CD4-positive, alpha-beta memory T cell (primary cell): ENCODE measurements around the gene MFSD11. TPM values are rescaled to one million over a fixed set of nuclear protein-coding genes. Genes with fewer than 3 reads are reported as not detected.
A peak's percentile ranks its signal among the peaks of the same experiment; 100 is the strongest.

ENCODE experiments used
- CTCF ChIA-PET: fragments of 350-600 bp; sonication (Branson Sonifier 250); formaldehyde crosslinking; loops from one replicate; lab custom pipeline; 2021; ENCODE audit warnings: inconsistent platforms; ENCODE audit not compliant: partially characterized antibody; lab: Charles Lee
- POLR2A ChIA-PET: fragments of 350-600 bp; sonication (Branson Sonifier 250); formaldehyde crosslinking; loops from one replicate; lab custom pipeline; 2021; ENCODE audit not compliant: partially characterized antibody; lab: Charles Lee
- DNase-seq, 5 donors: peaks; one replicate each; pipeline versions ENCODE4 v3.0.0 to v3.0.0-alpha.2; 2020 to 2022; ENCODE audit warnings: mixed read lengths in 1 of 5
- H3K27ac ChIP-seq: one replicate; pipeline ENCODE4 v1.7.0; 2013; ENCODE audit warnings: low read depth, low read length
- H3K27me3 ChIP-seq: 2 replicates; pipeline ENCODE4 v1.7.0; 2013; ENCODE audit warnings: mild to moderate bottlenecking, low read length, moderate library complexity; ENCODE audit not compliant: insufficient read depth
- H3K36me3 ChIP-seq: 2 replicates; pipeline ENCODE4 v1.7.0; 2013; ENCODE audit warnings: mild to moderate bottlenecking, low read length, moderate library complexity; ENCODE audit not compliant: insufficient read depth
- H3K4me1 ChIP-seq: 2 replicates; pipeline ENCODE4 v1.7.0; 2013; ENCODE audit warnings: mild to moderate bottlenecking, low read length, moderate library complexity; ENCODE audit not compliant: insufficient read depth
- H3K4me3 ChIP-seq, 2 donors: one replicate each; pipeline ENCODE4 v1.7.0; 2013; ENCODE audit warnings: low read length in 2 of 2, mild to moderate bottlenecking in 1 of 2
- H3K9me3 ChIP-seq, 2 donors: one replicate each; pipeline ENCODE4 v1.7.0; 2013; ENCODE audit warnings: low read length in 2 of 2, control low read depth in 1 of 2; ENCODE audit not compliant: control insufficient read depth in 1 of 2
- H3K27ac Mint-ChIP-seq, 7 donors: one replicate each; pipeline ENCODE4 v1.8.0; 2020 to 2021; ENCODE audit warnings: mixed read lengths in 7 of 7, mild to moderate bottlenecking in 6 of 7, inconsistent platforms in 3 of 7, moderate library complexity in 3 of 7
- H3K27me3 Mint-ChIP-seq, 2 donors: one replicate each; pipeline ENCODE4 v1.8.0; 2020 to 2021; ENCODE audit warnings: mixed read lengths in 2 of 2
- H3K36me3 Mint-ChIP-seq, 2 donors: one replicate each; pipeline ENCODE4 v1.8.0; 2020 to 2021; ENCODE audit warnings: mixed read lengths in 2 of 2, inconsistent platforms in 1 of 2, mild to moderate bottlenecking in 1 of 2
- H3K4me1 Mint-ChIP-seq, 4 donors: one replicate each; pipeline ENCODE4 v1.8.0; 2020 to 2021; ENCODE audit warnings: mixed read lengths in 4 of 4, mild to moderate bottlenecking in 1 of 4
- H3K4me3 Mint-ChIP-seq, 8 donors: one replicate each; pipeline ENCODE4 v1.8.0; 2020 to 2021; ENCODE audit warnings: mixed read lengths in 8 of 8, mild to moderate bottlenecking in 7 of 8, moderate library complexity in 6 of 8, inconsistent platforms in 3 of 8
- H3K9me3 Mint-ChIP-seq, 8 donors: one replicate each; pipeline ENCODE4 v1.8.0; 2020 to 2021; ENCODE audit warnings: mixed read lengths in 8 of 8, mild to moderate bottlenecking in 5 of 8, inconsistent platforms in 3 of 8, moderate library complexity in 1 of 8
- intact Hi-C: fragments of 100-400 bp; cut with micrococcal nuclease; formaldehyde crosslinking; loops from one replicate; pipeline ENCODE4 v1.15.1; 2023
- microRNA-seq: library from miRNA; unstranded; fragments of <30 nt; microRNA quantifications from one replicate; pipeline ENCODE4 v1.2.0, GENCODE V29; 2021; ENCODE audit warnings: borderline replicate concordance, borderline number of aligned reads, borderline microRNAs expressed, mixed read lengths
- polyA plus RNA-seq, 2 donors: library from polyadenylated mRNA; unstranded; fragments of 300-500 nt; fragmentation: Illumina TruSeq; gene quantifications; one replicate each; pipeline ENCODE4 v1.2.3, GENCODE V29; 2021
- total RNA-seq, 2 experiments: library from RNA; stranded (reverse); gene quantifications; one replicate each; pipeline ENCODE4 v1.2.3, GENCODE V29; 2021

The MFSD11 gene
- total and polyA plus RNA-seq, 4 experiments from 2014 or later, result 23.1 to 37.8 (median 33.7) TPM

DNA sequence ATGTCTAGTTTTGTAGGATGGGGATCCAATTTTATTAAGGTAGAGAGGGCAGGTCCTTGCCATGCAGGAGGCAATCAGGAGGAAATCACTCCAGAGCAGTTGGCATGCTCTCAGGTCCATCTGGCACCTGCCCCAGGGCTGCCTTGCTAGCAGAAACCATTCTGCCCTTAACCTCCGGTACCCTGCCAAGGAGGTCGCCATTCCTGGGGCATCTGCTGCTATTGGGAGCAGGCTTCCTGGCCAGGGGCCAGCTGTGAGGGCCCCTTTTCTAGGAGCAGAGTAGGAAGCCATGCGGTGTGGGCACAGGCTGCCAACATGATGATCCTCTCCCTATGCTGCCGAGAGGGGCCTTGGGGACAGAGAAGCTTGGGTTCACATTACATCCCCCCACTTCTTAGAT is 82.6 kb downstream of the MFSD11 start:
- Mint-ChIP-seq H3K4me3 (no peak overlapping the region), H3K4me1 (peaks cover 7 to 9% (median 7%) of the 10 kb centered on the region in 4 donors), H3K27me3 (peaks cover 0 to 2% of the 10 kb centered on the region in 2 donors), H3K36me3 (no peaks in the 10 kb centered on the region), H3K9me3 (peaks cover 0 to 1% (median 0%) of the 10 kb centered on the region in 8 donors), H3K27ac (no peak overlapping the region)
- Histone ChIP-seq H3K36me3 (no peaks in the 10 kb centered on the region), H3K4me3 (no peak overlapping the region), H3K9me3 (no peaks in the 10 kb centered on the region), H3K27me3 (no peaks in the 10 kb centered on the region), H3K4me1 (peaks cover 7% of the 10 kb centered on the region), H3K27ac (no peak overlapping the region)
- no peak for DNase-seq
- ChIA-PET POLR2A (no interaction called here), CTCF (no interaction called here)
- intact Hi-C loops, result no loop called here

- no peaks in the 10 kb centered on the region for H3K36me3 ChIP-seq
- Mint-ChIP-seq H3K36me3 (no peaks in the 10 kb centered on the region), H3K4me3 (no peak overlapping the region), H3K27me3 (peaks cover 0 to 2% of the 10 kb centered on the region in 2 donors), H3K27ac (no peak overlapping the region), H3K4me1 (peaks cover 0 to 3% (median 1%) of the 10 kb centered on the region in 4 donors), H3K9me3 (peaks cover 0 to 1% (median 0%) of the 10 kb centered on the region in 8 donors)
- ChIA-PET CTCF (interaction anchor here (0.6 to 0.8 kb wide), 2 partner anchors 15 to 53 kb away, joined by 3 read pairs; no protein-coding TSS in a partner anchor), POLR2A (no interaction called here)
- no peaks in the 10 kb centered on the region for H3K27me3 ChIP-seq
- no peaks in the 10 kb centered on the region for H3K9me3 ChIP-seq
- peaks cover 4% of the 10 kb centered on the region for H3K4me1 ChIP-seq
- no peak overlapping the region for H3K27ac ChIP-seq
- intact Hi-C loops, result no loop called here
- no peak overlapping the region for H3K4me3 ChIP-seq
- no peak for DNase-seq
Measured at GRCh38 chr17:76822184-76822778, 84.4 kb downstream of the MFSD11 start.

DNA sequence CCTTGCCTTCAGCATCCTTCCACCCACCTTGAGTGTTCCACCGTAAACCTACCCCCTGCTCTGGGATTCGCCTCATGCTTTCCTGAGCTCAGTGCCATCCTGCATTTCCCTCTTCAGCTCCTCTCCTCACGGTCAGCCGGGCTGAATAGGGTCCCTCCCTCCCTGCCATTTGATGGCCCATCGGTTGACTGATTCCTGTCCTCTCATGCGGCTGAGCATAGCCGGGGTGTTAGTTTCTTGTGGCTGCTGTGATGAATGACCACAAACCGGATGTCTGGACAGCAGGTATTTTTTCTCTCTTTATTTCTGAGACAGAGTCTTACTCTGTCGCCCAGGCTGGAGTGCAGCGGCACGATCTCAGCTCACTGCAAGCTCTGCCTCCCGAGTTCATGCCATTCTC is 86.2 kb downstream of the MFSD11 start:
- Mint-ChIP-seq H3K27me3 (peaks cover 1 to 4% of the 10 kb centered on the region in 2 donors), H3K4me1 (peaks cover 0 to 6% (median 3%) of the 10 kb centered on the region in 4 donors), H3K9me3 (peaks cover 0 to 1% (median 0%) of the 10 kb centered on the region in 8 donors), H3K27ac (peak overlapping the region in 1 of 7 donors; percentile 79), H3K4me3 (no peak overlapping the region), H3K36me3 (no peaks in the 10 kb centered on the region)
- no peak overlapping the region for H3K4me3 ChIP-seq
- no peaks in the 10 kb centered on the region for H3K9me3 ChIP-seq
- H3K27ac ChIP-seq, result no peak overlapping the region
- no peaks in the 10 kb centered on the region for H3K36me3 ChIP-seq
- no peaks in the 10 kb centered on the region for H3K27me3 ChIP-seq
- POLR2A ChIA-PET, result interaction anchor here (0.5 kb wide), 1 partner anchor 72 kb away, joined by 3 read pairs; no protein-coding TSS in a partner anchor
- CTCF ChIA-PET, result no interaction called here
- no peak for DNase-seq
- peaks cover 4% of the 10 kb centered on the region for H3K4me1 ChIP-seq
- intact Hi-C loops, result no loop called here

DNA sequence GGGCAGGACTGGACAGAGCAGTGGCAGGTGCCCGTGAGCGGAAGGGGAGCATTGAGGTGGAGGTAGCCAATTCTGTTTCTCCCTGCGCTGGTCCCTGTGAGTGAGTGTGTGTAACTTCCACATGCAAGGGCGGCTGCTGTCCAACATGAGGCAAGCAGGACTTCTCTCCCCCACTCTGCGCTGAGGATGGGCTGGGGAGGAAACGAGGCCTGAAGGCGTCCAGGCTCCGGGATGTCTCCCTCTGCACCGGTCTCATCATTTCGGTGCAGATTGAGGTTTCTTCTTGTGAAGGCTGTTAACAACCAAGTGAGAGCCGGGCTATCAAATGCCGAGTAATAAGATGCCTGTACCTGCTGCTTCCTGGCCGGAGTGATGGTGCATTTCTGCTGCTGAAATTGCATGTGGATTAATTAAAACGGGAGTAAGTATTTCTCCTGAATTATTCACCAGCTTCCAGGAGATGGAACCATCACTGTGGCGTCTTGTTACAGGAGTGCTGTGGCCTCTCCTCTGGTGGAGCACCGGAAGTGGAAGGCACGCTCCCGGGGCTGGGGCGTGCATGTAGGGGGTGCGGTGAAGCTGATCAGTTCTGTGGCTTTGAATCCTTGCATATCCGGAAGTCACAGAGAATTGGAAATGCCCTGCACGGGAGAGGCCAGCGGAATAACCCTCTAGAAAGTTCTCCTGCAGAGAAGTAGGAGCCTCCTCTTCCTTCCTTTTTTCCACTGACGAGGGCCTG is 88.6 kb downstream of the MFSD11 start:
- intact Hi-C loops, result no loop called here
- Histone ChIP-seq H3K36me3 (no peaks in the 10 kb centered on the region), H3K27me3 (no peaks in the 10 kb centered on the region), H3K4me3 (no peak overlapping the region), H3K4me1 (peaks cover 4% of the 10 kb centered on the region), H3K9me3 (no peaks in the 10 kb centered on the region), H3K27ac (no peak overlapping the region)
- Mint-ChIP-seq H3K9me3 (no peaks in the 10 kb centered on the region), H3K27me3 (peaks cover 1 to 4% of the 10 kb centered on the region in 2 donors), H3K36me3 (no peaks in the 10 kb centered on the region), H3K4me3 (peak overlapping the region in 1 of 8 donors; percentile 13), H3K27ac (peak overlapping the region in 1 of 7 donors; percentile 57), H3K4me1 (peaks cover 0 to 6% (median 3%) of the 10 kb centered on the region in 4 donors)
- POLR2A ChIA-PET, result no interaction called here
- no peak for DNase-seq
- CTCF ChIA-PET, result no interaction called here

DNA sequence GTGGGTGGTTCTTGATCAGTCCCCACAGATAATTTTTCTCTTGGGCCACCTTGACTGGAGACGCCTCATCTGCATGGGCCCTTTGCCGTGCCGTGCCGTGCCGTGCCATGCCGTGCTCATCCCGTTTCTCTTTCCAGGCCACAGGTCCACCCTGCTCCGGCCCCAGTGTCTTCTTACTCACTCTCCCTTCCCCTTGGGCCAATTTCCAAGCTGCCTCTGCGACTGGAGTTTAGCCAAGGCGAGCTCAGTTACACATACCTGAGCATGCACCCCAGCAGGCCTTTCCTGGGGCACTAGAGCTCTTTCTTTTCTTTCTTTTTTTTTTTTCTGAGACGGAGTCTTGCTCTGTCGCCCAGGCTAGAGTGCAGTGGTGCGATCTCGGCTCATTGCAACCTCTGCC is 89.8 kb downstream of the MFSD11 start:
- no peak overlapping the region for H3K27ac Mint-ChIP-seq
- CTCF ChIA-PET, result no interaction called here

More for the DNA sequence above, 89.8 kb downstream of the MFSD11 start:
- Mint-ChIP-seq H3K27me3 (peaks cover 1 to 4% of the 10 kb centered on the region in 2 donors), H3K36me3 (no peaks in the 10 kb centered on the region), H3K9me3 (no peaks in the 10 kb centered on the region), H3K4me3 (peak overlapping the region in 1 of 8 donors; percentile 17), H3K4me1 (peaks cover 0 to 6% (median 3%) of the 10 kb centered on the region in 4 donors)
- POLR2A ChIA-PET, result no interaction called here
- H3K9me3 ChIP-seq, result no peaks in the 10 kb centered on the region
- peaks cover 4% of the 10 kb centered on the region for H3K4me1 ChIP-seq
- H3K36me3 ChIP-seq, result no peaks in the 10 kb centered on the region
- intact Hi-C loops, result no loop called here
- DNase-seq, result no peak
- no peak overlapping the region for H3K4me3 ChIP-seq
- no peak overlapping the region for H3K27ac ChIP-seq
- H3K27me3 ChIP-seq, result no peaks in the 10 kb centered on the region

Small RNA genes lying within 50 kb of the gene (microRNA-seq; reads per million reads assigned to microRNA genes)
- 0.72 reads per million for gene MIR636

Other genes with a start within 250 kb of the MFSD11 start
- 10 to 100 TPM; 50.0 to 62.2 TPM for gene RHBDF2, start 236.7 kb upstream of the MFSD11 start, total RNA-seq
- gene RHBDF2, start 236.7 kb upstream of the MFSD11 start, polyA plus RNA-seq, result 10 to 100 TPM in 1 of 2 donors, 1 to 10 TPM in 1; 5.4 to 15.2 TPM
- not detected for gene CYGB, start 200.4 kb upstream of the MFSD11 start, total RNA-seq
- gene CYGB, start 200.4 kb upstream of the MFSD11 start, polyA plus RNA-seq, result not detected
- not detected for gene PRCD, start 198.1 kb upstream of the MFSD11 start, total RNA-seq
- not detected for gene PRCD, start 198.1 kb upstream of the MFSD11 start, polyA plus RNA-seq
- 1 to 10 TPM; 3.3 to 3.6 TPM for gene ST6GALNAC2, start 152.3 kb upstream of the MFSD11 start, total RNA-seq
- 1 to 10 TPM in 1 of 2 donors, under 1 TPM in 1; 0.95 to 2.4 TPM for gene ST6GALNAC2, start 152.3 kb upstream of the MFSD11 start, polyA plus RNA-seq
- 10 to 100 TPM; 12.7 to 14.6 TPM for gene ST6GALNAC1, start 94.4 kb upstream of the MFSD11 start, total RNA-seq
- 10 to 100 TPM; 14.3 to 45.8 TPM for gene ST6GALNAC1, start 94.4 kb upstream of the MFSD11 start, polyA plus RNA-seq
- gene MXRA7, start 27.2 kb upstream of the MFSD11 start, total RNA-seq, result 1 to 10 TPM; 6.3 to 9.2 TPM
- gene MXRA7, start 27.2 kb upstream of the MFSD11 start, polyA plus RNA-seq, result 10 to 100 TPM in 1 of 2 donors, 1 to 10 TPM in 1; 5.3 to 15.0 TPM
- gene JMJD6, start 11.5 kb upstream of the MFSD11 start, total RNA-seq, result 10 to 100 TPM; 59.4 to 62.1 TPM
- gene JMJD6, start 11.5 kb upstream of the MFSD11 start, polyA plus RNA-seq, result 10 to 100 TPM; 22.1 to 40.7 TPM
- gene METTL23, start 11.3 kb upstream of the MFSD11 start, total RNA-seq, result 10 to 100 TPM; 75.5 to 81.4 TPM
- gene METTL23, start 11.3 kb upstream of the MFSD11 start, polyA plus RNA-seq, result 100 to 1,000 TPM; 134 to 156 TPM
- 100 to 1,000 TPM; 327 to 330 TPM for gene SRSF2, start 788 bp upstream of the MFSD11 start, total RNA-seq
- 100 to 1,000 TPM in 1 of 2 donors, 10 to 100 TPM in 1; 67.6 to 111 TPM for gene SRSF2, start 788 bp upstream of the MFSD11 start, polyA plus RNA-seq
- gene MGAT5B, start 130.3 kb downstream of the MFSD11 start, total RNA-seq, result 1 to 10 TPM; 1.8 to 2.4 TPM
- under 1 TPM in 1 of 2 donors, not detected in 1; 0.25 TPM for gene MGAT5B, start 130.3 kb downstream of the MFSD11 start, polyA plus RNA-seq